HepG2 (cell line): ENCODE measurements around the gene RRM2. TPM values are rescaled to one million over a fixed set of nuclear protein-coding genes. Genes with fewer than 3 reads are reported as not detected.

Source experiments
- AKAP8 ChIP-seq: sonication (generic); formaldehyde crosslinking; IDR thresholded peaks from 2 replicates; pipeline ENCODE4 v1.5.1; 2020; ENCODE audit warnings: mild to moderate bottlenecking, missing genetic modification reagents
- BRD4 ChIP-seq: sonication (generic); formaldehyde crosslinking; IDR thresholded peaks from 2 replicates; pipeline ENCODE4 v1.4.0; 2020; ENCODE audit warnings: missing genetic modification reagents
- CC2D1A ChIP-seq: sonication (generic); formaldehyde crosslinking; IDR thresholded peaks from 2 replicates; pipeline ENCODE4 v1.8.1; 2023; ENCODE audit warnings: mild to moderate bottlenecking, missing genetic modification reagents
- GATA4 ChIP-seq: sonication (generic); IDR thresholded peaks from 2 replicates; pipeline ENCODE4 v1.6.1; 2016; ENCODE audit warnings: antibody characterized with exemption, low read depth, borderline replicate concordance
- HNRNPL ChIP-seq: fragments of 200-400 bp; formaldehyde crosslinking; IDR thresholded peaks from 2 replicates; pipeline ENCODE4 v1.6.1; 2017; ENCODE audit warnings: mild to moderate bottlenecking, low read depth, low read length
- MZF1 ChIP-seq: sonication (generic); formaldehyde crosslinking; IDR thresholded peaks from 2 replicates; pipeline ENCODE4 v1.8.1; 2023; ENCODE audit warnings: mild to moderate bottlenecking, missing genetic modification reagents, borderline replicate concordance
- NPAS2 ChIP-seq: sonication (generic); formaldehyde crosslinking; IDR thresholded peaks from 2 replicates; pipeline ENCODE4 v1.8.0; 2022; ENCODE audit warnings: mild to moderate bottlenecking, missing genetic modification reagents, borderline replicate concordance
- RBAK ChIP-seq: sonication (generic); formaldehyde crosslinking; IDR thresholded peaks from 2 replicates; pipeline ENCODE4 v1.5.1; 2020; ENCODE audit warnings: mild to moderate bottlenecking, missing genetic modification reagents
- SMC3 ChIP-seq: IDR thresholded peaks from 2 replicates; pipeline ENCODE4 v1.6.1; 2011; ENCODE audit warnings: low read length, improper control_type of control experiment
- SOX5 ChIP-seq: IDR thresholded peaks from 2 replicates; pipeline ENCODE4 v1.6.1; 2016; ENCODE audit warnings: borderline replicate concordance
- ZFY ChIP-seq: sonication (generic); formaldehyde crosslinking; IDR thresholded peaks from 2 replicates; pipeline ENCODE4 v1.4.0; 2020; ENCODE audit warnings: missing genetic modification reagents
- ZNF251 ChIP-seq: sonication (generic); formaldehyde crosslinking; IDR thresholded peaks from 2 replicates; pipeline ENCODE4 v1.9.0; 2021; ENCODE audit warnings: mild to moderate bottlenecking, missing genetic modification reagents
- ZNF282 ChIP-seq: fragments of 450-650 bp; IDR thresholded peaks from 2 replicates; pipeline ENCODE4 v1.6.1; 2018; ENCODE audit not compliant: partially characterized antibody
- ZNF326 ChIP-seq: sonication (generic); formaldehyde crosslinking; IDR thresholded peaks from 2 replicates; pipeline ENCODE4 v1.4.0; 2020; ENCODE audit warnings: missing genetic modification reagents, borderline replicate concordance
- ZNF496 ChIP-seq: sonication (generic); formaldehyde crosslinking; IDR thresholded peaks from 2 replicates; pipeline ENCODE4 v1.8.1; 2023; ENCODE audit warnings: mild to moderate bottlenecking, moderate library complexity, missing genetic modification reagents; ENCODE audit not compliant: insufficient replicate concordance
- ZNF558 ChIP-seq: sonication (generic); formaldehyde crosslinking; IDR thresholded peaks from 2 replicates; pipeline ENCODE4 v1.9.0; 2022; ENCODE audit warnings: mild to moderate bottlenecking, missing genetic modification reagents, borderline replicate concordance
- ZNF589 ChIP-seq: sonication (generic); formaldehyde crosslinking; conservative IDR thresholded peaks from 2 replicates; pipeline ENCODE4 v1.8.0; 2022; ENCODE audit warnings: mild to moderate bottlenecking, moderate library complexity, missing genetic modification reagents
- polyA plus RNA-seq, 8 experiments: library from polyadenylated mRNA; depleted of rRNA in 3 of 8; stranded (reverse) in 7 of 8; unstranded in 1 of 8; fragments of >200 nt; fragmentation: Illumina TruSeq in 4 of 8; extraction: Trizol in 4 of 8; gene quantifications; 2 replicates each; pipeline versions ENCODE4 v1.2.1 to v1.2.3, GENCODE V29; 2011 to 2016; ENCODE audit warnings: low read depth in 4 of 8, missing spikeins in 1 of 8, mixed read lengths in 1 of 8; ENCODE audit not compliant: insufficient read depth in 1 of 8
- total RNA-seq, 5 experiments: library from RNA; depleted of rRNA; stranded (reverse); fragments of >200 nt; fragmentation: Illumina TruSeq; extraction: Trizol; gene quantifications; 2 replicates each; pipeline ENCODE4 v1.2.3, GENCODE V29; 2016; ENCODE audit warnings: low read depth in 1 of 5
- TF ChIP-seq, protein P1 (sequence below): IDR thresholded peaks from 2 replicates; pipeline ENCODE4 v1.6.1; 2016
- TF ChIP-seq, protein P2 (sequence below): sonication (generic); formaldehyde crosslinking; IDR thresholded peaks from 2 replicates; pipeline ENCODE4 v1.8.1; 2023; ENCODE audit warnings: missing genetic modification reagents, inconsistent platforms, borderline replicate concordance
- TF ChIP-seq, protein P3 (sequence below): sonication (generic); formaldehyde crosslinking; IDR thresholded peaks from 2 replicates; pipeline ENCODE4 v1.4.0; 2020; ENCODE audit warnings: missing genetic modification reagents
- TF ChIP-seq, protein P4 (sequence below): sonication (generic); formaldehyde crosslinking; IDR thresholded peaks from 2 replicates; pipeline ENCODE4 v1.9.0; 2021; ENCODE audit warnings: missing genetic modification reagents, borderline replicate concordance
- TF ChIP-seq, protein P5 (sequence below): sonication (generic); formaldehyde crosslinking; conservative IDR thresholded peaks from 2 replicates; pipeline ENCODE4 v1.8.0; 2022; ENCODE audit warnings: mild to moderate bottlenecking, moderate library complexity, missing genetic modification reagents

The RRM2 gene
- total and polyA plus RNA-seq, 2 of the 13 experiments (the other 11 are each of a cell fraction or from before 2014, with no cell fraction given): 31.3 to 150 TPM

DNA sequence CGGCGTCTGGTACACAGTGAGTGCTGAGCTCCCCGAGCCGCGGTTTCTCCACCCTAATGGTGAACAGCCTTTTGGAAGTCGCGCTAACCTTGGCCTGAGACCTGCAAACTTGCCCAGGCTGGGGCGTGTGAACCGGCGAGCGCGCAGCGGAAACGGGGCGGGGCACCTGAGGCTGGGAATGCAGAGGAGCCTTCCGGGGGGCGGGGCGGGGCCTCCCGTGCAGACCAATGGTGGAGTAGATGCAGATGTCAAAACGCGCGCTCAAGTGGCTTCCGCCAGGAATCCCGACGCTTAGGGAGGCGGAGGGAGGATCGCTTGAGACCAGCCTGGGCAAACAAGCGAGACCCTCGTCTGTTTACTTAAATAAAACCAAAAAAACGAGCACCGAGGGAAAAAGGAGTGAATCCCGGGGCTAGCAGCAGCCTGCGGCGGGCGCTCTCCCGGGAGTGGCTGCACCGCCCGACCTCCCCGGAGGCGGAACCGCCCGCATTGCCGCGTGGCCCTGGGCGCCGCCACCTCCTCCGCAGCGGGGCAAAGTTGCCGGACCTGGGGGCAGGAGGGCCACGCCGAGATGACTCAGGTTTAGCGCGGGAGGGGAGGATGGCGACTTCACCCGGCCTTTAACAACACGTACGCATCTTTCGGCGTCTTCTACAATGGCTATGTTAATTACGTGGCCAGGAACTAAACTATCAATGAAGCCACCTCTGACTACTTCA lies 2.2 kb upstream of the RRM2 start (continued):
- TF ChIP-seq ZFY (CRISPR knock-in tag) (peak; percentile 85), BRD4 (CRISPR knock-in tag) (peak; percentile 98), ZNF558 (no peak; the same call in 1 of the 2 replicates), NPAS2 (CRISPR knock-in tag) (no peak), AKAP8 (CRISPR knock-in tag) (peak; percentile 80), ZNF589 (CRISPR knock-in tag) (no peak), CC2D1A (CRISPR knock-in tag) (no peak), HNRNPL (peak; percentile 71; the same call in 1 of the 2 replicates), RBAK (0 out of 2 replicates have a peak, but pooled peaks have one; percentile 8), SMC3 (no peak), ZNF326 (CRISPR knock-in tag) (no peak; the same call in 1 of the 2 replicates), ZNF251 (0 out of 2 replicates have a peak, but pooled peaks have one; percentile 40), GATA4 (no peak; the same call in 1 of the 2 replicates), MZF1 (CRISPR knock-in tag) (no peak), ZNF282 (no peak), ZNF496 (CRISPR knock-in tag) (no peak), SOX5 (CRISPR knock-in tag) (peak; percentile 41; the same call in 1 of the 2 replicates)
- TF ChIP-seq, protein P1, sequence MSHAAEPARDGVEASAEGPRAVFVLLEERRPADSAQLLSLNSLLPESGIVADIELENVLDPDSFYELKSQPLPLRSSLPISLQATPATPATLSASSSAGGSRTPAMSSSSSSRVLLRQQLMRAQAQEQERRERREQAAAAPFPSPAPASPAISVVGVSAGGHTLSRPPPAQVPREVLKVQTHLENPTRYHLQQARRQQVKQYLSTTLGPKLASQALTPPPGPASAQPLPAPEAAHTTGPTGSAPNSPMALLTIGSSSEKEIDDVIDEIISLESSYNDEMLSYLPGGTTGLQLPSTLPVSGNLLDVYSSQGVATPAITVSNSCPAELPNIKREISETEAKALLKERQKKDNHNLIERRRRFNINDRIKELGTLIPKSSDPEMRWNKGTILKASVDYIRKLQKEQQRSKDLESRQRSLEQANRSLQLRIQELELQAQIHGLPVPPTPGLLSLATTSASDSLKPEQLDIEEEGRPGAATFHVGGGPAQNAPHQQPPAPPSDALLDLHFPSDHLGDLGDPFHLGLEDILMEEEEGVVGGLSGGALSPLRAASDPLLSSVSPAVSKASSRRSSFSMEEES (CRISPR knock-in tag): 0 out of 2 replicates have a peak, but pooled peaks have one; percentile 56
- TF ChIP-seq, protein P2, sequence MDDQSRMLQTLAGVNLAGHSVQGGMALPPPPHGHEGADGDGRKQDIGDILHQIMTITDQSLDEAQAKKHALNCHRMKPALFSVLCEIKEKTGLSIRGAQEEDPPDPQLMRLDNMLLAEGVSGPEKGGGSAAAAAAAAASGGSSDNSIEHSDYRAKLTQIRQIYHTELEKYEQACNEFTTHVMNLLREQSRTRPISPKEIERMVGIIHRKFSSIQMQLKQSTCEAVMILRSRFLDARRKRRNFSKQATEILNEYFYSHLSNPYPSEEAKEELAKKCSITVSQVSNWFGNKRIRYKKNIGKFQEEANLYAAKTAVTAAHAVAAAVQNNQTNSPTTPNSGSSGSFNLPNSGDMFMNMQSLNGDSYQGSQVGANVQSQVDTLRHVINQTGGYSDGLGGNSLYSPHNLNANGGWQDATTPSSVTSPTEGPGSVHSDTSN (CRISPR knock-in tag): peak; percentile 56; the same call in 1 of the 2 replicates
- TF ChIP-seq, protein P3, sequence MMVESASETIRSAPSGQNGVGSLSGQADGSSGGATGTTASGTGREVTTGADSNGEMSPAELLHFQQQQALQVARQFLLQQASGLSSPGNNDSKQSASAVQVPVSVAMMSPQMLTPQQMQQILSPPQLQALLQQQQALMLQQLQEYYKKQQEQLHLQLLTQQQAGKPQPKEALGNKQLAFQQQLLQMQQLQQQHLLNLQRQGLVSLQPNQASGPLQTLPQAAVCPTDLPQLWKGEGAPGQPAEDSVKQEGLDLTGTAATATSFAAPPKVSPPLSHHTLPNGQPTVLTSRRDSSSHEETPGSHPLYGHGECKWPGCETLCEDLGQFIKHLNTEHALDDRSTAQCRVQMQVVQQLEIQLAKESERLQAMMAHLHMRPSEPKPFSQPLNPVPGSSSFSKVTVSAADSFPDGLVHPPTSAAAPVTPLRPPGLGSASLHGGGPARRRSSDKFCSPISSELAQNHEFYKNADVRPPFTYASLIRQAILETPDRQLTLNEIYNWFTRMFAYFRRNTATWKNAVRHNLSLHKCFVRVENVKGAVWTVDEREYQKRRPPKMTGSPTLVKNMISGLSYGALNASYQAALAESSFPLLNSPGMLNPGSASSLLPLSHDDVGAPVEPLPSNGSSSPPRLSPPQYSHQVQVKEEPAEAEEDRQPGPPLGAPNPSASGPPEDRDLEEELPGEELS: peak; percentile 74
- TF ChIP-seq, protein P4, sequence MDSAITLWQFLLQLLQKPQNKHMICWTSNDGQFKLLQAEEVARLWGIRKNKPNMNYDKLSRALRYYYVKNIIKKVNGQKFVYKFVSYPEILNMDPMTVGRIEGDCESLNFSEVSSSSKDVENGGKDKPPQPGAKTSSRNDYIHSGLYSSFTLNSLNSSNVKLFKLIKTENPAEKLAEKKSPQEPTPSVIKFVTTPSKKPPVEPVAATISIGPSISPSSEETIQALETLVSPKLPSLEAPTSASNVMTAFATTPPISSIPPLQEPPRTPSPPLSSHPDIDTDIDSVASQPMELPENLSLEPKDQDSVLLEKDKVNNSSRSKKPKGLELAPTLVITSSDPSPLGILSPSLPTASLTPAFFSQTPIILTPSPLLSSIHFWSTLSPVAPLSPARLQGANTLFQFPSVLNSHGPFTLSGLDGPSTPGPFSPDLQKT (CRISPR knock-in tag): 0 out of 2 replicates have a peak, but pooled peaks have one; percentile 19
- TF ChIP-seq, protein P5, sequence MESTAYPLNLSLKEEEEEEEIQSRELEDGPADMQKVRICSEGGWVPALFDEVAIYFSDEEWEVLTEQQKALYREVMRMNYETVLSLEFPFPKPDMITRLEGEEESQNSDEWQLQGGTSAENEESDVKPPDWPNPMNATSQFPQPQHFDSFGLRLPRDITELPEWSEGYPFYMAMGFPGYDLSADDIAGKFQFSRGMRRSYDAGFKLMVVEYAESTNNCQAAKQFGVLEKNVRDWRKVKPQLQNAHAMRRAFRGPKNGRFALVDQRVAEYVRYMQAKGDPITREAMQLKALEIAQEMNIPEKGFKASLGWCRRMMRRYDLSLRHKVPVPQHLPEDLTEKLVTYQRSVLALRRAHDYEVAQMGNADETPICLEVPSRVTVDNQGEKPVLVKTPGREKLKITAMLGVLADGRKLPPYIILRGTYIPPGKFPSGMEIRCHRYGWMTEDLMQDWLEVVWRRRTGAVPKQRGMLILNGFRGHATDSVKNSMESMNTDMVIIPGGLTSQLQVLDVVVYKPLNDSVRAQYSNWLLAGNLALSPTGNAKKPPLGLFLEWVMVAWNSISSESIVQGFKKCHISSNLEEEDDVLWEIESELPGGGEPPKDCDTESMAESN (CRISPR knock-in tag): peak; percentile 80; the same call in 1 of the 2 replicates
